H4 (cell line): Measurements from ENCODE around the gene CHRNB1. TPM values are rescaled to one million over a fixed set of nuclear protein-coding genes. Genes with fewer than 3 reads are reported as not detected.
"Not testable (repeated sequence)": the region's sequence is repeated elsewhere in the genome, so short reads cannot be mapped to it uniquely, and the experiment has no call there.

Source experiments
- DNase-seq: peaks from one replicate; pipeline ENCODE4 v3.0.0-alpha.2; 2015; ENCODE audit warnings: low spot score
- total RNA-seq: library from RNA; depleted of rRNA; stranded (reverse); fragments of >200 nt; shearing (Covaris generic); gene quantifications from 2 replicates; pipeline ENCODE4 v1.2.3, GENCODE V29; 2014

CHRNB1 gene
- total RNA-seq, 1 experiment from 2014 or later = 6.3 TPM

- DNase-seq = no peak
These were observed 22.6 kb downstream of the CHRNB1 start for GRCh38 chr17:7467498-7467897.

GRCh38 chr17:7468290-7468689 is 23.4 kb downstream of the CHRNB1 start:
- no peak for DNase-seq

GRCh38 chr17:7468804-7469389 is 24.0 kb downstream of the CHRNB1 start:
- DNase-seq = no peak

GRCh38 chr17:7469843-7470242 is 25.0 kb downstream of the CHRNB1 start:
- DNase-seq = not testable (repeated sequence)

GRCh38 chr17:7470457-7470973 is 25.7 kb downstream of the CHRNB1 start:
- not testable (repeated sequence) for DNase-seq

- no peak for DNase-seq
These were observed 26.9 kb downstream of the CHRNB1 start for GRCh38 chr17:7471729-7472128.

GRCh38 chr17:7474767-7475166 is 29.9 kb downstream of the CHRNB1 start:
- DNase-seq = not testable (repeated sequence)

- DNase-seq = no peak
These were observed 31.0 kb downstream of the CHRNB1 start for GRCh38 chr17:7475764-7476422.

- no peak for DNase-seq
These were observed 31.6 kb downstream of the CHRNB1 start for GRCh38 chr17:7476494-7476893.

- no peak for DNase-seq
These were observed 32.1 kb downstream of the CHRNB1 start for GRCh38 chr17:7476951-7477350.

GRCh38 chr17:7477392-7478275 is 32.8 kb downstream of the CHRNB1 start:
- peak; percentile 36 for DNase-seq

GRCh38 chr17:7478276-7479212 is 33.7 kb downstream of the CHRNB1 start:
- no peak for DNase-seq

- DNase-seq = no peak
These were observed 34.6 kb downstream of the CHRNB1 start, which contains the start of gene ZBTB4 for GRCh38 chr17:7479213-7480088. ZBTB4 (minus strand) TSS chr17:7479631; CDS start chr17:7466801, 12,830 bp downstream.

GRCh38 chr17:7480089-7480384 is 35.2 kb downstream of the CHRNB1 start:
- DNase-seq = no peak

- not testable (repeated sequence) for DNase-seq
These were observed 36.4 kb downstream of the CHRNB1 start, which contains the start of gene SLC35G6 for GRCh38 chr17:7481275-7481674. SLC35G6 (plus strand) TSS chr17:7481446; CDS start chr17:7481517, 71 bp downstream.

GRCh38 chr17:7481842-7482741 is 37.2 kb downstream of the CHRNB1 start:
- DNase-seq = not testable (repeated sequence)

- not testable (repeated sequence) for DNase-seq
These were observed 37.9 kb downstream of the CHRNB1 start for GRCh38 chr17:7482742-7483088.

- peak; percentile 83 for DNase-seq
These were observed 38.6 kb downstream of the CHRNB1 start for GRCh38 chr17:7483255-7484066.
